ENCODE results near the gene GRM1.

The GRM1 gene

GRCh38 chr6:146444189-146444588 lies 415.3 kb downstream of the GRM1 start:
- Histone ChIP-seq H3K4me2 (ENCODE audit: low read length) (no peak overlapping the region), H3K27me3 (ENCODE audit: control insufficient read depth, low read length) (peaks cover 7% of the 10 kb centered on the region; the same call in 1 of the 2 replicates)
- TF ChIP-seq, protein P1, sequence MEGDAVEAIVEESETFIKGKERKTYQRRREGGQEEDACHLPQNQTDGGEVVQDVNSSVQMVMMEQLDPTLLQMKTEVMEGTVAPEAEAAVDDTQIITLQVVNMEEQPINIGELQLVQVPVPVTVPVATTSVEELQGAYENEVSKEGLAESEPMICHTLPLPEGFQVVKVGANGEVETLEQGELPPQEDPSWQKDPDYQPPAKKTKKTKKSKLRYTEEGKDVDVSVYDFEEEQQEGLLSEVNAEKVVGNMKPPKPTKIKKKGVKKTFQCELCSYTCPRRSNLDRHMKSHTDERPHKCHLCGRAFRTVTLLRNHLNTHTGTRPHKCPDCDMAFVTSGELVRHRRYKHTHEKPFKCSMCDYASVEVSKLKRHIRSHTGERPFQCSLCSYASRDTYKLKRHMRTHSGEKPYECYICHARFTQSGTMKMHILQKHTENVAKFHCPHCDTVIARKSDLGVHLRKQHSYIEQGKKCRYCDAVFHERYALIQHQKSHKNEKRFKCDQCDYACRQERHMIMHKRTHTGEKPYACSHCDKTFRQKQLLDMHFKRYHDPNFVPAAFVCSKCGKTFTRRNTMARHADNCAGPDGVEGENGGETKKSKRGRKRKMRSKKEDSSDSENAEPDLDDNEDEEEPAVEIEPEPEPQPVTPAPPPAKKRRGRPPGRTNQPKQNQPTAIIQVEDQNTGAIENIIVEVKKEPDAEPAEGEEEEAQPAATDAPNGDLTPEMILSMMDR (IDR thresholded peaks at IDR 0.05; ENCODE audit: low read depth, low read length, poor library complexity, severe bottlenecking): no peak
- no peak for TF ChIP-seq EZH2phosphoT487 (IDR thresholded peaks at IDR 0.05; ENCODE audit: borderline replicate concordance, low read length)

GRCh38 chr6:146445233-146445632 lies 416.4 kb downstream of the GRM1 start:
- H3K4me1 ChIP-seq (ENCODE audit: control insufficient read depth, low read length): no peaks in the 10 kb centered on the region
- H3K9me2 ChIP-seq (replicated peaks; ENCODE audit: control insufficient read depth, low read length): no peaks in the 10 kb centered on the region
- H3K79me2 ChIP-seq (ENCODE audit: control insufficient read depth, low read length): no peaks in the 10 kb centered on the region
- no peaks in the 10 kb centered on the region for H3K9me3 ChIP-seq (ENCODE audit: control insufficient read depth, insufficient read depth, low read length)
- no peak overlapping the region for H3K27ac ChIP-seq (ENCODE audit: low read depth, low read length)
- H3F3A ChIP-seq (ENCODE audit: control insufficient read depth, insufficient read depth): no peaks in the 10 kb centered on the region
- TF ChIP-seq EZH2phosphoT487 (IDR thresholded peaks at IDR 0.05; ENCODE audit: borderline replicate concordance, low read length): no peak
- TF ChIP-seq, protein P1 (IDR thresholded peaks at IDR 0.05; ENCODE audit: low read depth, low read length, poor library complexity, severe bottlenecking): no peak
- no peaks in the 10 kb centered on the region for H3K36me3 ChIP-seq (ENCODE audit: control insufficient read depth, low read length)
- H3K4me2 ChIP-seq (ENCODE audit: low read length): no peak overlapping the region
- H3K4me3 ChIP-seq (ENCODE audit: low read length): no peak overlapping the region
- H3K27me3 ChIP-seq (ENCODE audit: control insufficient read depth, low read length): peaks cover 5% of the 10 kb centered on the region; the same call in 1 of the 2 replicates
- no peaks in the 10 kb centered on the region for H4K20me1 ChIP-seq (ENCODE audit: control insufficient read depth, insufficient read depth, low read depth, low read length)

More at GRCh38 chr6:146444189-146444588, 415.3 kb downstream of the GRM1 start:
- Histone ChIP-seq H3K27ac (ENCODE audit: low read depth, low read length) (no peak overlapping the region), H3K79me2 (ENCODE audit: control insufficient read depth, low read length) (no peaks in the 10 kb centered on the region), H3K9me3 (ENCODE audit: control insufficient read depth, insufficient read depth, low read length) (no peaks in the 10 kb centered on the region), H3K9me2 (replicated peaks; ENCODE audit: control insufficient read depth, low read length) (no peaks in the 10 kb centered on the region), H4K20me1 (ENCODE audit: control insufficient read depth, insufficient read depth, low read depth, low read length) (no peaks in the 10 kb centered on the region), H3K4me1 (ENCODE audit: control insufficient read depth, low read length) (no peaks in the 10 kb centered on the region), H3F3A (ENCODE audit: control insufficient read depth, insufficient read depth) (no peaks in the 10 kb centered on the region), H3K36me3 (ENCODE audit: control insufficient read depth, low read length) (no peaks in the 10 kb centered on the region), H3K4me3 (ENCODE audit: low read length) (no peak overlapping the region)

DNA sequence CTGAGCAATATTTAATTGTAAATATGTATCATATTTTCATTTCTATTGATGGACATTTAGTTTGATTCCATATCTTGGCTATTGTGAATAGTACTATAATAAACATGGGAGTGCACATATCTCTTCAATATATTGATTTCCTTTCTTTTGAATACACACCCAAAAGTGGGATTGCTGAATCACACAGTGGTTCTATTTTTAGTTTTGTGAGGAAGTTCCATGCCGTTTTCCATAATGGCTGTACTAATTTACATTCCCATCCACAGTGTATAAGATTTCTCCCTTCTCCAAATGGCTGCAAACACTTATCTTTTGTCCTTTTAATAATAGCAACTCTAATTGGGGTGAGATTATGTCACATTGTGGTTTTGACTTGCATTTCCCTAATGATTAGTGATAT lies 428.0 kb downstream of the GRM1 start:
- no peak for TF ChIP-seq EZH2phosphoT487 (IDR thresholded peaks at IDR 0.05; ENCODE audit: borderline replicate concordance, low read length)
- TF ChIP-seq, protein P1 (IDR thresholded peaks at IDR 0.05; ENCODE audit: low read depth, low read length, poor library complexity, severe bottlenecking): no peak
- H3K27me3 ChIP-seq (ENCODE audit: control insufficient read depth, low read length): no peaks in the 10 kb centered on the region
- H3K9me2 ChIP-seq (replicated peaks; ENCODE audit: control insufficient read depth, low read length): no peaks in the 10 kb centered on the region
- no peak overlapping the region for H3K4me3 ChIP-seq (ENCODE audit: low read length)
- H3K4me1 ChIP-seq (ENCODE audit: control insufficient read depth, low read length): no peaks in the 10 kb centered on the region
- H3F3A ChIP-seq (ENCODE audit: control insufficient read depth, insufficient read depth): no peaks in the 10 kb centered on the region
- no peaks in the 10 kb centered on the region for H3K36me3 ChIP-seq (ENCODE audit: control insufficient read depth, low read length)
- H3K79me2 ChIP-seq (ENCODE audit: control insufficient read depth, low read length): no peaks in the 10 kb centered on the region
- H3K9me3 ChIP-seq (ENCODE audit: control insufficient read depth, insufficient read depth, low read length): no peaks in the 10 kb centered on the region
- no peak overlapping the region for H3K27ac ChIP-seq (ENCODE audit: low read depth, low read length)
- H3K4me2 ChIP-seq (ENCODE audit: low read length): no peak overlapping the region
- no peaks in the 10 kb centered on the region for H4K20me1 ChIP-seq (ENCODE audit: control insufficient read depth, insufficient read depth, low read depth, low read length)

Data from DOHH2 (cell line).